HEK293T (cell line): ENCODE data around the gene PDIA6.

Experiments used
- ARNT ChIP-seq: fragments of 450-650 bp; IDR thresholded peaks from 2 replicates; pipeline ENCODE4 v1.6.1; 2017; ENCODE audit warnings: mild to moderate bottlenecking
- BHLHE40 ChIP-seq: fragments of 450-650 bp; IDR thresholded peaks from 2 replicates; pipeline ENCODE4 v1.6.1; 2016; ENCODE audit warnings: mild to moderate bottlenecking, moderate library complexity, borderline replicate concordance
- ELF4 ChIP-seq: fragments of 450-650 bp; IDR thresholded peaks from 2 replicates; pipeline ENCODE4 v1.6.1; 2017; ENCODE audit warnings: antibody characterized with exemption
- FOXA1 ChIP-seq: fragments of 450-650 bp; IDR thresholded peaks from 2 replicates; pipeline ENCODE4 v1.6.1; 2016; ENCODE audit warnings: mild to moderate bottlenecking
- FOXM1 ChIP-seq: fragments of 450-650 bp; IDR thresholded peaks from 2 replicates; pipeline ENCODE4 v1.6.1; 2017; ENCODE audit warnings: mild to moderate bottlenecking, borderline replicate concordance
- HDGF ChIP-seq: fragments of 450-650 bp; IDR thresholded peaks from 2 replicates; pipeline ENCODE4 v1.6.1; 2017; ENCODE audit warnings: antibody characterized with exemption, borderline replicate concordance
- L3MBTL2 ChIP-seq: fragments of 450-650 bp; conservative IDR thresholded peaks from 2 replicates; pipeline ENCODE4 v1.6.1; 2016; ENCODE audit warnings: mild to moderate bottlenecking
- LEF1 ChIP-seq: fragments of 450-650 bp; IDR thresholded peaks from 2 replicates; pipeline ENCODE4 v1.6.1; 2017; ENCODE audit warnings: mild to moderate bottlenecking, borderline replicate concordance
- NFRKB ChIP-seq: fragments of 450-650 bp; IDR thresholded peaks from 2 replicates; pipeline ENCODE4 v1.6.1; 2016; ENCODE audit warnings: mild to moderate bottlenecking, moderate library complexity
- SP1 ChIP-seq: fragments of 450-650 bp; IDR thresholded peaks from 2 replicates; pipeline ENCODE4 v1.6.1; 2017
- SUZ12 ChIP-seq: fragments of 450-650 bp; IDR thresholded peaks from 2 replicates; pipeline ENCODE4 v1.6.1; 2016; ENCODE audit warnings: mild to moderate bottlenecking
- TARDBP ChIP-seq: fragments of 450-650 bp; IDR thresholded peaks from 2 replicates; pipeline ENCODE4 v1.6.1; 2016

- TF ChIP-seq SUZ12 = no peak
- no peak for TF ChIP-seq HDGF
- TF ChIP-seq SP1 = no peak
- TF ChIP-seq ELF4 = no peak
- TF ChIP-seq FOXM1 = no peak
- TF ChIP-seq L3MBTL2 = no peak
- no peak for TF ChIP-seq FOXA1
- no peak for TF ChIP-seq BHLHE40
- TF ChIP-seq LEF1 = no peak
- TF ChIP-seq ARNT = no peak
- TF ChIP-seq TARDBP = no peak
- no peak for TF ChIP-seq NFRKB
Observed at GRCh38 chr2:10765461-10765860, 47.1 kb downstream of the PDIA6 start.
